HEK293 (cell line): Measurements from ENCODE around the gene SPATA25.

ENCODE experiments used
- BCL11B ChIP-seq: fragments of 450-650 bp; formaldehyde crosslinking; IDR thresholded peaks from 2 replicates; pipeline ENCODE4 v1.5.1; 2016; ENCODE audit warnings: low read depth, missing biosample characterization, missing genetic modification characterization
- GLIS1 ChIP-seq: fragments of 450-650 bp; formaldehyde crosslinking; IDR thresholded peaks from 2 replicates; pipeline ENCODE4 v1.5.1; 2016; ENCODE audit warnings: missing biosample characterization, missing genetic modification characterization
- KLF7 ChIP-seq: fragments of 450-650 bp; formaldehyde crosslinking; IDR thresholded peaks from 2 replicates; pipeline ENCODE4 v1.5.1; 2016; ENCODE audit warnings: missing biosample characterization, missing genetic modification characterization, borderline replicate concordance
- MEIS1 ChIP-seq: sonication (generic); formaldehyde crosslinking; IDR thresholded peaks from 2 replicates; pipeline ENCODE4 v1.8.1; 2022; ENCODE audit warnings: missing genetic modification reagents, mild to moderate bottlenecking, borderline replicate concordance
- REPIN1 ChIP-seq: fragments of 450-650 bp; formaldehyde crosslinking; IDR thresholded peaks from 2 replicates; pipeline ENCODE4 v1.5.1; 2017; ENCODE audit warnings: missing biosample characterization, missing genetic modification characterization, low read depth
- SCRT1 ChIP-seq: fragments of 450-650 bp; formaldehyde crosslinking; IDR thresholded peaks from 2 replicates; pipeline ENCODE4 v1.5.1; 2016; ENCODE audit warnings: missing biosample characterization, missing genetic modification characterization, borderline replicate concordance
- SP3 ChIP-seq: fragments of 450-650 bp; formaldehyde crosslinking; IDR thresholded peaks from 2 replicates; pipeline ENCODE4 v1.5.1; 2016; ENCODE audit warnings: missing biosample characterization, missing genetic modification characterization
- WT1 ChIP-seq: fragments of 450-650 bp; formaldehyde crosslinking; IDR thresholded peaks from 2 replicates; pipeline ENCODE4 v1.5.1; 2016; ENCODE audit warnings: missing biosample characterization, missing genetic modification characterization
- ZBTB7A ChIP-seq: fragments of 450-650 bp; formaldehyde crosslinking; IDR thresholded peaks from 2 replicates; pipeline ENCODE4 v1.5.1; 2016; ENCODE audit warnings: low read depth, missing biosample characterization, missing genetic modification characterization
- ZIC2 ChIP-seq: fragments of 450-650 bp; formaldehyde crosslinking; IDR thresholded peaks from 2 replicates; pipeline ENCODE4 v1.5.1; 2016; ENCODE audit warnings: missing biosample characterization, missing genetic modification characterization
- ZNF16 ChIP-seq: fragments of 450-650 bp; formaldehyde crosslinking; IDR thresholded peaks from 2 replicates; pipeline ENCODE4 v1.5.1; 2016; ENCODE audit warnings: low read depth, missing biosample characterization, missing genetic modification characterization
- ZNF19 ChIP-seq: fragments of 450-650 bp; formaldehyde crosslinking; IDR thresholded peaks from 2 replicates; pipeline ENCODE4; 2016; ENCODE audit warnings: missing biosample characterization, missing genetic modification characterization, low read depth
- ZNF202 ChIP-seq: fragments of 450-650 bp; formaldehyde crosslinking; IDR thresholded peaks from 2 replicates; pipeline ENCODE4 v1.5.1; 2016; ENCODE audit warnings: missing biosample characterization, missing genetic modification characterization, borderline replicate concordance
- ZNF211 ChIP-seq: fragments of 450-650 bp; formaldehyde crosslinking; IDR thresholded peaks from 2 replicates; pipeline ENCODE4 v1.5.1; 2016; ENCODE audit warnings: low read depth, missing biosample characterization, missing genetic modification characterization
- ZNF23 ChIP-seq: fragments of 450-650 bp; formaldehyde crosslinking; IDR thresholded peaks from 2 replicates; pipeline ENCODE4 v1.5.1; 2016; ENCODE audit warnings: missing biosample characterization, missing genetic modification characterization, borderline replicate concordance
- ZNF239 ChIP-seq: fragments of 450-650 bp; formaldehyde crosslinking; IDR thresholded peaks from 2 replicates; pipeline ENCODE4 v1.5.1; 2016; ENCODE audit warnings: missing biosample characterization, missing genetic modification characterization
- ZNF292 ChIP-seq: fragments of 450-650 bp; formaldehyde crosslinking; IDR thresholded peaks from 2 replicates; pipeline ENCODE4 v1.5.1; 2016; ENCODE audit warnings: low read depth, missing biosample characterization, missing genetic modification characterization, borderline replicate concordance
- ZNF341 ChIP-seq: fragments of 450-650 bp; formaldehyde crosslinking; IDR thresholded peaks from 2 replicates; pipeline ENCODE4; 2016; ENCODE audit warnings: low read depth, missing biosample characterization, missing genetic modification characterization
- ZNF354C ChIP-seq: fragments of 450-650 bp; formaldehyde crosslinking; IDR thresholded peaks from 2 replicates; pipeline ENCODE4 v1.5.1; 2016; ENCODE audit warnings: missing biosample characterization, missing genetic modification characterization, low read depth, borderline replicate concordance
- ZNF529 ChIP-seq: fragments of 450-650 bp; formaldehyde crosslinking; IDR thresholded peaks from 2 replicates; pipeline ENCODE4 v1.5.1; 2017; ENCODE audit warnings: missing genetic modification characterization, missing biosample characterization; ENCODE audit not compliant: insufficient replicate concordance
- ZNF621 ChIP-seq: fragments of 450-650 bp; formaldehyde crosslinking; IDR thresholded peaks from 2 replicates; pipeline ENCODE4 v1.5.1; 2017; ENCODE audit warnings: missing biosample characterization, missing genetic modification characterization
- ZNF629 ChIP-seq: fragments of 450-650 bp; formaldehyde crosslinking; IDR thresholded peaks from 2 replicates; pipeline ENCODE4 v1.5.1; 2017; ENCODE audit warnings: missing biosample characterization, missing genetic modification characterization
- ZNF747 ChIP-seq: fragments of 450-650 bp; formaldehyde crosslinking; IDR thresholded peaks from 2 replicates; pipeline ENCODE4 v1.5.1; 2016; ENCODE audit warnings: missing biosample characterization, missing genetic modification characterization
- TF ChIP-seq, protein P1 (sequence below): fragments of 450-650 bp; formaldehyde crosslinking; IDR thresholded peaks from 2 replicates; pipeline ENCODE4 v1.5.1; 2017; ENCODE audit warnings: missing biosample characterization, missing genetic modification characterization
- TF ChIP-seq, protein P2 (sequence below): fragments of 450-650 bp; IDR thresholded peaks from 2 replicates; pipeline ENCODE4 v1.5.1; 2018; ENCODE audit warnings: missing biosample characterization, missing genetic modification characterization
- TF ChIP-seq, protein P3 (sequence below): fragments of 450-650 bp; formaldehyde crosslinking; IDR thresholded peaks from 2 replicates; pipeline ENCODE4 v1.5.1; 2017; ENCODE audit warnings: missing biosample characterization, missing genetic modification characterization
- TF ChIP-seq, protein P4 (sequence below): fragments of 450-650 bp; IDR thresholded peaks from 2 replicates; pipeline ENCODE4 v1.5.1; 2018; ENCODE audit warnings: missing biosample characterization, mild to moderate bottlenecking, missing genetic modification characterization
- TF ChIP-seq, protein P5 (sequence below): fragments of 450-650 bp; formaldehyde crosslinking; IDR thresholded peaks from 2 replicates; pipeline ENCODE4 v1.5.1; 2016; ENCODE audit warnings: missing biosample characterization, missing genetic modification characterization

SPATA25 gene

DNA sequence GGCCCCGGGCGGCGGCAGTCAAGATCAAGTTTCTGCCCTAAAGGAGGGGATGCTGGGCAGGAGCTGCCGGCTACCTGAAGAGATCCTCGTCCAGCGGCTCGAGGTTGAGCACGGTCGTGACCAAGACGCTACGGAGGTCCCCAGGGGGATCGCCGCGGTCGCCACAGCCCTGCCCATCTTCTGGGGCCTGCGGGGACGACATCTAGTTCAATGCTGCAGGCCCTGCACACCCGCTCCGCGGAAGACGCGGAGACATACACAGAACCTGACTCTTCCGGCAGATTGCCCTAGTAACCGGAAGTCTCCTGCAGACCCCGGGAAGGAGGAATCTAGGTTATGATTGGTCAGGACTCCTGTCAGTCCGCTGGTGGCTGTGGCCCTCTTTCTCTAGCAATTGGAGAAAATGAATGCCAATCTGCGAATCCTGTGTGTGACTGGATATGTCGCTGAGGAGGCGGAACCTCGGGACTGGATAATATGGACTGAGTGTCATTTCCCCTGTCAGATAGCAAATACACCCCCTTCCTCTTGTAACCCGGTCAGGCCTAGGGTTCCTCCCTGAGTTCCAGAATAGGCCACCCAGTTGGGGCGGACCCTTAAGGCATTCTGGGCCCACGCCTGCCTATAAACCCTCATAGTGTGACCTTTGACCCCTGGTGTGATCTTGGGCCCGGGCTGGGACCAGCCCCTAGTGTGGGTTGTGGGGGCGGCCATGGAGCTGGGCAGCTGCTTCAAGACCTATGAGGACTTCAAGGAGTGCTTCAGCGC, 30.1 kb downstream of the SPATA25 start, which contains the start of the genes ACOT8 and ZSWIM3 (continued):
- TF ChIP-seq ZNF211 (tag by site-specific recombination): no peak
- no peak for TF ChIP-seq ZIC2 (tag by site-specific recombination)
- TF ChIP-seq, protein P1, sequence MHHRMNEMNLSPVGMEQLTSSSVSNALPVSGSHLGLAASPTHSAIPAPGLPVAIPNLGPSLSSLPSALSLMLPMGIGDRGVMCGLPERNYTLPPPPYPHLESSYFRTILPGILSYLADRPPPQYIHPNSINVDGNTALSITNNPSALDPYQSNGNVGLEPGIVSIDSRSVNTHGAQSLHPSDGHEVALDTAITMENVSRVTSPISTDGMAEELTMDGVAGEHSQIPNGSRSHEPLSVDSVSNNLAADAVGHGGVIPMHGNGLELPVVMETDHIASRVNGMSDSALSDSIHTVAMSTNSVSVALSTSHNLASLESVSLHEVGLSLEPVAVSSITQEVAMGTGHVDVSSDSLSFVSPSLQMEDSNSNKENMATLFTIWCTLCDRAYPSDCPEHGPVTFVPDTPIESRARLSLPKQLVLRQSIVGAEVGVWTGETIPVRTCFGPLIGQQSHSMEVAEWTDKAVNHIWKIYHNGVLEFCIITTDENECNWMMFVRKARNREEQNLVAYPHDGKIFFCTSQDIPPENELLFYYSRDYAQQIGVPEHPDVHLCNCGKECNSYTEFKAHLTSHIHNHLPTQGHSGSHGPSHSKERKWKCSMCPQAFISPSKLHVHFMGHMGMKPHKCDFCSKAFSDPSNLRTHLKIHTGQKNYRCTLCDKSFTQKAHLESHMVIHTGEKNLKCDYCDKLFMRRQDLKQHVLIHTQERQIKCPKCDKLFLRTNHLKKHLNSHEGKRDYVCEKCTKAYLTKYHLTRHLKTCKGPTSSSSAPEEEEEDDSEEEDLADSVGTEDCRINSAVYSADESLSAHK: no peak
- no peak for TF ChIP-seq ZNF16 (tag by site-specific recombination)
- TF ChIP-seq GLIS1 (tag by site-specific recombination): peak; percentile 30
- TF ChIP-seq WT1 (tag by site-specific recombination): 0 out of 2 replicates have a peak, but pooled peaks have one; percentile 48
- no peak for TF ChIP-seq REPIN1
- TF ChIP-seq BCL11B: 0 out of 2 replicates have a peak, but pooled peaks have one; percentile 57
- TF ChIP-seq, protein P2, sequence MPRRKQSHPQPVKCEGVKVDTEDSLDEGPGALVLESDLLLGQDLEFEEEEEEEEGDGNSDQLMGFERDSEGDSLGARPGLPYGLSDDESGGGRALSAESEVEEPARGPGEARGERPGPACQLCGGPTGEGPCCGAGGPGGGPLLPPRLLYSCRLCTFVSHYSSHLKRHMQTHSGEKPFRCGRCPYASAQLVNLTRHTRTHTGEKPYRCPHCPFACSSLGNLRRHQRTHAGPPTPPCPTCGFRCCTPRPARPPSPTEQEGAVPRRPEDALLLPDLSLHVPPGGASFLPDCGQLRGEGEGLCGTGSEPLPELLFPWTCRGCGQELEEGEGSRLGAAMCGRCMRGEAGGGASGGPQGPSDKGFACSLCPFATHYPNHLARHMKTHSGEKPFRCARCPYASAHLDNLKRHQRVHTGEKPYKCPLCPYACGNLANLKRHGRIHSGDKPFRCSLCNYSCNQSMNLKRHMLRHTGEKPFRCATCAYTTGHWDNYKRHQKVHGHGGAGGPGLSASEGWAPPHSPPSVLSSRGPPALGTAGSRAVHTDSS (tag by site-specific recombination): no peak
- TF ChIP-seq ZNF621: no peak
- no peak for TF ChIP-seq MEIS1 (CRISPR knock-in tag)
- TF ChIP-seq ZNF629: peak; percentile 38; the same call in 1 of the 2 replicates
- TF ChIP-seq ZNF239 (tag by site-specific recombination): no peak
- TF ChIP-seq, protein P3, sequence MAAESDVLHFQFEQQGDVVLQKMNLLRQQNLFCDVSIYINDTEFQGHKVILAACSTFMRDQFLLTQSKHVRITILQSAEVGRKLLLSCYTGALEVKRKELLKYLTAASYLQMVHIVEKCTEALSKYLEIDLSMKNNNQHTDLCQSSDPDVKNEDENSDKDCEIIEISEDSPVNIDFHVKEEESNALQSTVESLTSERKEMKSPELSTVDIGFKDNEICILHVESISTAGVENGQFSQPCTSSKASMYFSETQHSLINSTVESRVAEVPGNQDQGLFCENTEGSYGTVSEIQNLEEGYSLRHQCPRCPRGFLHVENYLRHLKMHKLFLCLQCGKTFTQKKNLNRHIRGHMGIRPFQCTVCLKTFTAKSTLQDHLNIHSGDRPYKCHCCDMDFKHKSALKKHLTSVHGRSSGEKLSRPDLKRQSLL (tag by site-specific recombination): no peak
- TF ChIP-seq ZNF23 (tag by site-specific recombination): no peak
- TF ChIP-seq ZNF341 (tag by site-specific recombination): peak; percentile 56
- TF ChIP-seq, protein P4, sequence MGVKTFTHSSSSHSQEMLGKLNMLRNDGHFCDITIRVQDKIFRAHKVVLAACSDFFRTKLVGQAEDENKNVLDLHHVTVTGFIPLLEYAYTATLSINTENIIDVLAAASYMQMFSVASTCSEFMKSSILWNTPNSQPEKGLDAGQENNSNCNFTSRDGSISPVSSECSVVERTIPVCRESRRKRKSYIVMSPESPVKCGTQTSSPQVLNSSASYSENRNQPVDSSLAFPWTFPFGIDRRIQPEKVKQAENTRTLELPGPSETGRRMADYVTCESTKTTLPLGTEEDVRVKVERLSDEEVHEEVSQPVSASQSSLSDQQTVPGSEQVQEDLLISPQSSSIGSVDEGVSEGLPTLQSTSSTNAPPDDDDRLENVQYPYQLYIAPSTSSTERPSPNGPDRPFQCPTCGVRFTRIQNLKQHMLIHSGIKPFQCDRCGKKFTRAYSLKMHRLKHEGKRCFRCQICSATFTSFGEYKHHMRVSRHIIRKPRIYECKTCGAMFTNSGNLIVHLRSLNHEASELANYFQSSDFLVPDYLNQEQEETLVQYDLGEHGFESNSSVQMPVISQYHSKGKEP: 0 out of 2 replicates have a peak, but pooled peaks have one; percentile 2
- TF ChIP-seq SCRT1 (tag by site-specific recombination): no peak
- TF ChIP-seq, protein P5, sequence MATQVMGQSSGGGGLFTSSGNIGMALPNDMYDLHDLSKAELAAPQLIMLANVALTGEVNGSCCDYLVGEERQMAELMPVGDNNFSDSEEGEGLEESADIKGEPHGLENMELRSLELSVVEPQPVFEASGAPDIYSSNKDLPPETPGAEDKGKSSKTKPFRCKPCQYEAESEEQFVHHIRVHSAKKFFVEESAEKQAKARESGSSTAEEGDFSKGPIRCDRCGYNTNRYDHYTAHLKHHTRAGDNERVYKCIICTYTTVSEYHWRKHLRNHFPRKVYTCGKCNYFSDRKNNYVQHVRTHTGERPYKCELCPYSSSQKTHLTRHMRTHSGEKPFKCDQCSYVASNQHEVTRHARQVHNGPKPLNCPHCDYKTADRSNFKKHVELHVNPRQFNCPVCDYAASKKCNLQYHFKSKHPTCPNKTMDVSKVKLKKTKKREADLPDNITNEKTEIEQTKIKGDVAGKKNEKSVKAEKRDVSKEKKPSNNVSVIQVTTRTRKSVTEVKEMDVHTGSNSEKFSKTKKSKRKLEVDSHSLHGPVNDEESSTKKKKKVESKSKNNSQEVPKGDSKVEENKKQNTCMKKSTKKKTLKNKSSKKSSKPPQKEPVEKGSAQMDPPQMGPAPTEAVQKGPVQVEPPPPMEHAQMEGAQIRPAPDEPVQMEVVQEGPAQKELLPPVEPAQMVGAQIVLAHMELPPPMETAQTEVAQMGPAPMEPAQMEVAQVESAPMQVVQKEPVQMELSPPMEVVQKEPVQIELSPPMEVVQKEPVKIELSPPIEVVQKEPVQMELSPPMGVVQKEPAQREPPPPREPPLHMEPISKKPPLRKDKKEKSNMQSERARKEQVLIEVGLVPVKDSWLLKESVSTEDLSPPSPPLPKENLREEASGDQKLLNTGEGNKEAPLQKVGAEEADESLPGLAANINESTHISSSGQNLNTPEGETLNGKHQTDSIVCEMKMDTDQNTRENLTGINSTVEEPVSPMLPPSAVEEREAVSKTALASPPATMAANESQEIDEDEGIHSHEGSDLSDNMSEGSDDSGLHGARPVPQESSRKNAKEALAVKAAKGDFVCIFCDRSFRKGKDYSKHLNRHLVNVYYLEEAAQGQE (tag by site-specific recombination): peak; percentile 35; the same call in 1 of the 2 replicates
- TF ChIP-seq ZNF747: no peak
- no peak for TF ChIP-seq ZNF354C (tag by site-specific recombination)
- TF ChIP-seq ZNF292: no peak
- no peak for TF ChIP-seq ZNF529 (tag by site-specific recombination)
- peak; percentile 85 for TF ChIP-seq SP3 (tag by site-specific recombination)
- peak; percentile 47; the same call in 1 of the 2 replicates for TF ChIP-seq KLF7 (tag by site-specific recombination)
- no peak for TF ChIP-seq ZNF19 (tag by site-specific recombination)
- peak; percentile 39 for TF ChIP-seq ZBTB7A (tag by site-specific recombination)
- TF ChIP-seq ZNF202 (tag by site-specific recombination): no peak
